Prostate gland (tissue), 2 donors: ENCODE measurements around the gene MRPL1.

ENCODE experiments used
- POLR2A ChIP-seq: fragments of 450-650 bp; IDR thresholded peaks from one replicate; pipeline ENCODE4 v1.6.1; 2016; ENCODE audit warnings: antibody characterized with exemption, mild to moderate bottlenecking
- TF ChIP-seq, protein P1 (sequence below), 4 experiments: fragments of 200-600 bp in 2 of 4; fragments of 450-650 bp in 2 of 4; sonication (generic) in 2 of 4; IDR thresholded peaks; 1 replicate in 3 of 4; 2 replicates in 1 of 4; pipeline ENCODE4 v1.5.1; 2016 to 2019; ENCODE audit warnings: antibody characterized with exemption in 4 of 4, mild to moderate bottlenecking in 2 of 4, moderate library complexity in 2 of 4

DNA sequence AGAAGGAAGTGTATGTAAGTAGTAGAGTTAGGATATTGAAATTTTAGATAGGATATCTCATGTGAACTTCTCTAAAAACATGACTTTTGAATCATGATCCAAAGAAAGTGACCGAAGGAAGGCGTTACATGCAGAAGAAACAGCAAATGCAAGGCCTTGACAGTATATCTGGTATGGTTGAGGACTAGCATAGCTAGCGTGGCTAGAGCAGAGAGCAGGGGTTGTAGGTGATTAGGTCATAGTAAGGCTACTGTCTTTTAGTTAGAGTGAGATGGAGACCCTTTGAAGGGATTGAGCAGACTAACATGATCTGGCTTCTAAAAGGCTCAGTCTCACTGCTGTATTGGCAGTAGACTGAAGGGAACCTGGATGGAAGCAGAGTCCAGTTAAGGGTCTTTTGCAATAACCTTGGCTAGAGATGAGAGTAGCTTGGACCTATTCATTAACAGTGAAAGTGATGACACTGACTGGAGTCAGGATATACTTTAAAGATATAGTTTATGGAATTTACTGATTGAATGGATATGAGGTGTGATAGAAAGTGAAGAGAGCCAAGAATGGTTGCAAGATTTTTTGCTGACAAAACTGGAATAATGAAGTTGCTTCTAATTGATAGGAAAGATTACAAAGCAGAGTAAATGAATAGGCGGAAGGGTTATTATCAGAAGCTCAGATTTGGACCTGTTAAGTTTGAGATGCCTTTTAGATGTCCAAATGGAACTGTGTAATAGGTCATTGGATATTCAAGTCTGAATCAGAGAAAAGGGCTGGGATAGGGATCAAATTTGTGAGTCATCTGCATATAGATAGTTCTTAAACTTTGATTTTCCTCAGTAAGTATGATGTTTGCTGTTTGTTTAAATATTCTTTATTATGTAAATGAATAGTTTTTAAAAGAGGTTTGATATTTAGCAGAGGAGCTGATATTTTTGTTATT lies 59.8 kb downstream of the MRPL1 start:
- no peak for TF ChIP-seq POLR2A
- TF ChIP-seq, protein P1, sequence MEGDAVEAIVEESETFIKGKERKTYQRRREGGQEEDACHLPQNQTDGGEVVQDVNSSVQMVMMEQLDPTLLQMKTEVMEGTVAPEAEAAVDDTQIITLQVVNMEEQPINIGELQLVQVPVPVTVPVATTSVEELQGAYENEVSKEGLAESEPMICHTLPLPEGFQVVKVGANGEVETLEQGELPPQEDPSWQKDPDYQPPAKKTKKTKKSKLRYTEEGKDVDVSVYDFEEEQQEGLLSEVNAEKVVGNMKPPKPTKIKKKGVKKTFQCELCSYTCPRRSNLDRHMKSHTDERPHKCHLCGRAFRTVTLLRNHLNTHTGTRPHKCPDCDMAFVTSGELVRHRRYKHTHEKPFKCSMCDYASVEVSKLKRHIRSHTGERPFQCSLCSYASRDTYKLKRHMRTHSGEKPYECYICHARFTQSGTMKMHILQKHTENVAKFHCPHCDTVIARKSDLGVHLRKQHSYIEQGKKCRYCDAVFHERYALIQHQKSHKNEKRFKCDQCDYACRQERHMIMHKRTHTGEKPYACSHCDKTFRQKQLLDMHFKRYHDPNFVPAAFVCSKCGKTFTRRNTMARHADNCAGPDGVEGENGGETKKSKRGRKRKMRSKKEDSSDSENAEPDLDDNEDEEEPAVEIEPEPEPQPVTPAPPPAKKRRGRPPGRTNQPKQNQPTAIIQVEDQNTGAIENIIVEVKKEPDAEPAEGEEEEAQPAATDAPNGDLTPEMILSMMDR (IDR thresholded peaks at IDR 0.05) = no peak
